Body of pancreas (tissue), 4 donors: ENCODE measurements around the gene TMEM187. TPM values are rescaled to one million over a fixed set of nuclear protein-coding genes. Genes with fewer than 3 reads are reported as not detected.

Source experiments
- ATAC-seq: fragments of 150-250 bp; one replicate; pipeline ENCODE4 v1.9.1; 2016
- DNase-seq, 4 donors: peaks; one replicate each; pipeline ENCODE4 v3.0.0-alpha.2; 2019
- H3K27ac ChIP-seq, 4 donors: fragments of 200-600 bp; sonication (generic); 1 replicate in 3 of 4; 2 replicates in 1 of 4; pipeline versions ENCODE4 v1.5.1 to v1.6.1; 2016 to 2019; ENCODE audit warnings: mild to moderate bottlenecking in 1 of 4, mixed read lengths in 1 of 4, moderate library complexity in 1 of 4
- H3K27me3 ChIP-seq, 2 donors: fragments of 200-600 bp; sonication (generic); one replicate each; pipeline ENCODE4 v1.6.0; 2016; ENCODE audit warnings: mild to moderate bottlenecking in 1 of 2
- H3K36me3 ChIP-seq, 2 donors: fragments of 200-600 bp; sonication (generic); replicated peaks in 1 of 2; 2 replicates each; pipeline ENCODE4 v1.5.1; 2016; ENCODE audit warnings: low read depth in 2 of 2; ENCODE audit not compliant: insufficient read depth in 1 of 2
- H3K4me1 ChIP-seq: fragments of 200-600 bp; sonication (generic); one replicate; pipeline ENCODE4 v1.6.0; 2016
- H3K4me3 ChIP-seq, 2 donors: fragments of 200-600 bp; sonication (generic); 1 replicate in 1 of 2; 2 replicates in 1 of 2; pipeline ENCODE4 v1.5.1; 2016 to 2019
- H3K9me3 ChIP-seq, 3 donors: fragments of 200-600 bp; sonication (generic); 1 replicate in 2 of 3; 2 replicates in 1 of 3; pipeline ENCODE4 v1.5.1; 2016
- POLR2A ChIP-seq, 3 donors: fragments of 450-650 bp; IDR thresholded peaks; one replicate each; pipeline ENCODE4 v1.6.1; 2016; ENCODE audit warnings: antibody characterized with exemption in 3 of 3, mild to moderate bottlenecking in 2 of 3
- WGBS, 2 donors: methylation state at CpG; one replicate each; pipeline ENCODE4 v1.1.5; 2017; 5-methylcytosine and 5-hydroxymethylcytosine counted together
- intact Hi-C: fragments of 100-400 bp; cut with DNase I; formaldehyde crosslinking; loops from one replicate; pipeline ENCODE4 v1.15.1; 2023
- total RNA-seq, 2 donors: library from RNA; depleted of rRNA; stranded (reverse); fragments of >200 nt; gene quantifications; one replicate each; pipeline ENCODE4 v1.1.0, GENCODE V29; 2016
- TF ChIP-seq, protein P1 (sequence below), 7 experiments: fragments of 450-650 bp in 4 of 7; fragments of 200-600 bp in 3 of 7; sonication (generic) in 3 of 7; IDR thresholded peaks; one replicate each; pipeline ENCODE4 v1.5.1; 2016 to 2019; ENCODE audit warnings: antibody characterized with exemption in 7 of 7

TMEM187 gene
- total RNA-seq, 2 donors from 2014 or later: 8.8 to 10.9 TPM

DNA sequence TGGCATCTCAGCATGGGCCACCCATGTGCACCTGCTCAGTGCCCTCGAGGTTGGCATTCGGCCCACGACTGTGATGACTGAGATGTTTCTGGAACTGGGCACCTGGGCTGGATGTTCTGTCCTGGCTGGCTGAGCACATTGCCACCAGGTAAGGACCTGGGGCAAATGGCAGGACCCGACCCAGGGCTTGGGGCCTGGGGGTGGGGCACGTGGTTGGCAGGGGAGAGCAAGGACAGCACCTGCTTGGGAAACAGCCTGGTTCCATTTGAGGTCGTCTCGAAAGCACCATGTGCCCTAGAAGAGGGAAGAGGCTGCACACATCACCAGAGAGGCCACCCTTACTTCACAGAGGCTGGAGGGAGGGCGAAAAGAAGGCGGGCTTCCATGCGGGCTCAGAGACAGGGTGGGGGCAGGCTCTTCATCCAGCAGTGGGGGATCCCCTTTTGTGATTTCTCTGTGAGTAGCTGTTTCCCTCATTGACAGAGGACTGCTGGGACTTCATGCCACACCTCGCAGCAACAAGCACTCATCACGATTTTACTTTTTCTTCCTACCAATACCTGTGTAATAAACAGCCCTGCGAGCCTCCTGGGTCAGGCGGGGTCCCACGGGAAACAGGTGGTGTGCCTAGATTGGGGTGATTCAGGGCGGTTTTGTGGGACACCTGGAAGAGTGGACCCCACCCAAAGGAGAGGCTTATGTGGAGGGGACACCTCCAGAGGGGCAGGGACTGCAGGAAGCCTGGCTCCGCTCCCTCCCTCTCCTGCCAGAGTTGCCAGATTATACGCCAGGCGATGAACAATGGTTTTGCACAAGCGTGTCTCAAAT, 12.0 kb downstream of the TMEM187 start:
- no peak for TF ChIP-seq POLR2A (IDR thresholded peaks at IDR 0.05)
- TF ChIP-seq, protein P1, sequence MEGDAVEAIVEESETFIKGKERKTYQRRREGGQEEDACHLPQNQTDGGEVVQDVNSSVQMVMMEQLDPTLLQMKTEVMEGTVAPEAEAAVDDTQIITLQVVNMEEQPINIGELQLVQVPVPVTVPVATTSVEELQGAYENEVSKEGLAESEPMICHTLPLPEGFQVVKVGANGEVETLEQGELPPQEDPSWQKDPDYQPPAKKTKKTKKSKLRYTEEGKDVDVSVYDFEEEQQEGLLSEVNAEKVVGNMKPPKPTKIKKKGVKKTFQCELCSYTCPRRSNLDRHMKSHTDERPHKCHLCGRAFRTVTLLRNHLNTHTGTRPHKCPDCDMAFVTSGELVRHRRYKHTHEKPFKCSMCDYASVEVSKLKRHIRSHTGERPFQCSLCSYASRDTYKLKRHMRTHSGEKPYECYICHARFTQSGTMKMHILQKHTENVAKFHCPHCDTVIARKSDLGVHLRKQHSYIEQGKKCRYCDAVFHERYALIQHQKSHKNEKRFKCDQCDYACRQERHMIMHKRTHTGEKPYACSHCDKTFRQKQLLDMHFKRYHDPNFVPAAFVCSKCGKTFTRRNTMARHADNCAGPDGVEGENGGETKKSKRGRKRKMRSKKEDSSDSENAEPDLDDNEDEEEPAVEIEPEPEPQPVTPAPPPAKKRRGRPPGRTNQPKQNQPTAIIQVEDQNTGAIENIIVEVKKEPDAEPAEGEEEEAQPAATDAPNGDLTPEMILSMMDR (IDR thresholded peaks at IDR 0.05): no peak
- WGBS, 2 donors: 51 to 89% methylated on average over 4 to 16 of the region's 20 CpGs
- H3K4me1 ChIP-seq: peaks cover 35% of the 10 kb centered on the region
- H3K9me3 ChIP-seq: no peaks in the 10 kb centered on the region
- H3K27me3 ChIP-seq: no peaks in the 10 kb centered on the region
- peak in 3 of 4 donors; percentile 39 to 53 (median 50) for DNase-seq
- no peaks in the 10 kb centered on the region for H3K36me3 ChIP-seq
- H3K4me3 ChIP-seq: no peak overlapping the region
- no peak for ATAC-seq
- H3K27ac ChIP-seq: peak overlapping the region; percentile 46 to 83 (median 72)
- intact Hi-C loops: no loop called here

- Histone ChIP-seq H3K4me3 (no peak overlapping the region), H3K27ac (no peak overlapping the region), H3K36me3 (no peaks in the 10 kb centered on the region), H3K4me1 (peaks cover 26% of the 10 kb centered on the region), H3K27me3 (no peaks in the 10 kb centered on the region), H3K9me3 (no peaks in the 10 kb centered on the region)
- WGBS, 2 donors: 88% methylated on average over 11 to 12 of the region's 12 CpGs
- no peak for TF ChIP-seq POLR2A (IDR thresholded peaks at IDR 0.05)
- TF ChIP-seq, protein P1 (IDR thresholded peaks at IDR 0.05): no peak
- intact Hi-C loops: no loop called here
- ATAC-seq: no peak
- DNase-seq: no peak
Observed at GRCh38 chrX:153988493-153988892, 15.9 kb downstream of the TMEM187 start.

GRCh38 chrX:153989973-153990655, 17.6 kb downstream of the TMEM187 start:
- no peak for DNase-seq
- WGBS, 2 donors: 90 to 100% methylated on average over 3 to 14 of the region's 14 CpGs
- Histone ChIP-seq H3K4me1 (peaks cover 14% of the 10 kb centered on the region), H3K9me3 (no peaks in the 10 kb centered on the region), H3K27ac (no peak overlapping the region), H3K4me3 (no peak overlapping the region), H3K36me3 (no peaks in the 10 kb centered on the region), H3K27me3 (no peaks in the 10 kb centered on the region)
- TF ChIP-seq, protein P1 (IDR thresholded peaks at IDR 0.05): no peak
- TF ChIP-seq POLR2A (IDR thresholded peaks at IDR 0.05): no peak
- no peak for ATAC-seq
- intact Hi-C loops: no loop called here

DNA sequence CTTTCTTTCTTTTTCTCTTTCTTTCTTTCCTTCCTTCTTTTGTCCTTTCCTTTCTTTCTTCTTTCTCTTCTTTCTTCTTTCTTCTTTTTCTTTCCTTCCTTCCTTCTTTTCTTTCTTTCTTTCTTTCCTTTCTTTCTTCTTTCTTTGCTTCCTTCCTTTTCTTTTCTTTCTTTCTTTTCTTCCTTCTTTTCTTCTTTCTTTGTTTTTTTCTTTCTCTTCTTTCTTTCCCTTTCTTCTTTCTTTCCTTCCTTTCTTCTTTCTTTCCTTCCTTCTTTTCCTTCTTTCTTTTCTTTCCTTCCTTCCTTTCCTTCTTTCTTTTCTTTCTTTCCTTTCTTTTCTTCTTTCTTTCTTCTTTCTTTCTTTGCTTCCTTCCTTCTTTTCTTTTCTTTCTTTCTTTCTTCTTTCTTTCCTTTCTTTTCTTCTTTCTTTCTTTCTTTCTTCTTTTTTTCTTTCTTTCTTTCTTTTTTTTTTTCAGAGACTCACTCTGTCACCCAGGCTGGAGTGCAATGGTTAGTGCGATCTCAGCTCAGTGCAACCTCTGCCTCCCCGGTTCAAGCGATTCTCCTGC, 18.5 kb downstream of the TMEM187 start:
- H3K9me3 ChIP-seq: no peaks in the 10 kb centered on the region
- H3K27ac ChIP-seq: no peak overlapping the region
- no peak overlapping the region for H3K4me3 ChIP-seq
- DNase-seq (no peak), ATAC-seq (no peak)
- no peak for TF ChIP-seq POLR2A (IDR thresholded peaks at IDR 0.05)
- TF ChIP-seq, protein P1 (IDR thresholded peaks at IDR 0.05): no peak
- peaks cover 6% of the 10 kb centered on the region for H3K4me1 ChIP-seq
- no peaks in the 10 kb centered on the region for H3K36me3 ChIP-seq
- H3K27me3 ChIP-seq: no peaks in the 10 kb centered on the region
- 97 to 100% methylated on average over 3 of the region's 3 CpGs for WGBS, 2 donors
- intact Hi-C loops: no loop called here
